SK-N-SH (cell line): ENCODE data around the gene LAX1. TPM values are rescaled to one million over a fixed set of nuclear protein-coding genes. Genes with fewer than 3 reads are reported as not detected.
A peak's percentile ranks its signal among the peaks of the same experiment; 100 is the strongest.

Experiments
- CTCF ChIA-PET: fragments of 300-600, 350-600 bp; formaldehyde crosslinking; extraction: SDS; loops from one replicate; lab custom pipeline; 2021; lab: Yijun Ruan, JAX
- POLR2A ChIA-PET: fragments of 350-600 bp; sonication (Branson Sonifier 250); formaldehyde crosslinking; extraction: SDS; loops from one replicate; lab custom pipeline; 2020; ENCODE audit warnings: antibody characterized with exemption, inconsistent platforms; lab: Yijun Ruan, JAX
- DNase-seq: peaks from one replicate; pipeline ENCODE4 v3.0.0; 2012
- H2AFZ ChIP-seq: fragments of 200-600 bp; sonication (generic); 2 replicates; pipeline ENCODE4 v1.8.1; 2016; ENCODE audit warnings: antibody characterized with exemption, mild to moderate bottlenecking, low read depth
- H3F3A ChIP-seq: fragments of 200-600 bp; sonication (generic); replicated peaks from 2 replicates; pipeline ENCODE3; 2016; ENCODE audit warnings: antibody characterized with exemption, mild to moderate bottlenecking; ENCODE audit not compliant: insufficient read depth
- H3K27ac ChIP-seq, 2 experiments: fragments of 200-500 bp in 1 of 2; fragments of 200-600 bp in 1 of 2; sonication (Bioruptor generic) in 1 of 2; sonication (generic), shearing (Covaris generic) in 1 of 2; 2 replicates each; pipeline versions ENCODE4 v1.5.1 to v1.6.1; 2014 to 2016; ENCODE audit warnings: low read depth in 2 of 2, inconsistent platforms in 1 of 2, low read length in 1 of 2, mild to moderate bottlenecking in 1 of 2, mixed read lengths in 1 of 2
- H3K27me3 ChIP-seq: fragments of 200-600 bp; sonication (generic), shearing (Covaris generic); 2 replicates; pipeline ENCODE4 v1.6.1; 2016; ENCODE audit warnings: mixed run types; ENCODE audit not compliant: insufficient read depth
- H3K36me3 ChIP-seq, 2 experiments: fragments of 200-500 bp in 1 of 2; fragments of 200-600 bp in 1 of 2; sonication (Bioruptor generic) in 1 of 2; sonication (generic) in 1 of 2; replicated peaks in 1 of 2; 2 replicates each; pipeline versions ENCODE3 to v1.5.1; 2014 to 2016; ENCODE audit warnings: low read length in 1 of 2, mild to moderate bottlenecking in 1 of 2; ENCODE audit not compliant: insufficient read depth in 2 of 2, control insufficient read depth in 1 of 2
- H3K4me1 ChIP-seq, 2 experiments: fragments of 200-500 bp in 1 of 2; fragments of 200-600 bp in 1 of 2; sonication (Bioruptor generic) in 1 of 2; sonication (generic), shearing (Covaris generic) in 1 of 2; 2 replicates each; pipeline versions ENCODE4 v1.5.1 to v1.6.1; 2014 to 2016; ENCODE audit warnings: low read depth in 1 of 2, low read length in 1 of 2, mixed run types in 1 of 2; ENCODE audit not compliant: insufficient read depth in 2 of 2, control insufficient read depth in 1 of 2
- H3K4me2 ChIP-seq: fragments of 200-600 bp; sonication (generic), shearing (Covaris generic); 2 replicates; pipeline ENCODE4 v1.6.1; 2017; ENCODE audit warnings: mixed run types
- H3K4me3 ChIP-seq, 2 experiments: fragments of 200-500 bp in 1 of 2; fragments of 200-600 bp in 1 of 2; sonication (Bioruptor generic) in 1 of 2; sonication (generic), shearing (Covaris generic) in 1 of 2; 2 replicates each; pipeline versions ENCODE4 v1.5.1 to v1.8.1; 2014 to 2016; ENCODE audit warnings: low read depth in 2 of 2, inconsistent platforms in 1 of 2, low read length in 1 of 2, mild to moderate bottlenecking in 1 of 2, mixed read lengths in 1 of 2, moderate library complexity in 1 of 2
- H3K79me2 ChIP-seq: fragments of 200-600 bp; sonication (generic); 2 replicates; pipeline ENCODE4 v1.8.1; 2017; ENCODE audit warnings: mild to moderate bottlenecking; ENCODE audit not compliant: insufficient read depth
- H3K9ac ChIP-seq: fragments of 200-600 bp; sonication (generic); 2 replicates; pipeline ENCODE4 v1.6.1; 2017; ENCODE audit warnings: mixed run types
- H3K9me2 ChIP-seq: fragments of 200-600 bp; sonication (generic); 2 replicates; pipeline ENCODE4 v1.6.1; 2017; ENCODE audit warnings: mixed run types
- H3K9me3 ChIP-seq: fragments of 200-600 bp; sonication (generic); 2 replicates; pipeline ENCODE4 v1.6.1; 2017; ENCODE audit warnings: mixed run types, mild to moderate bottlenecking, moderate library complexity
- H4K20me1 ChIP-seq: fragments of 200-600 bp; sonication (generic); 2 replicates; pipeline ENCODE4 v1.6.1; 2017; ENCODE audit warnings: mild to moderate bottlenecking, mixed run types; ENCODE audit not compliant: insufficient read depth
- FOSL2 ChIP-seq: IDR thresholded peaks from 2 replicates; pipeline ENCODE4 v1.4.0; 2012; ENCODE audit warnings: low read depth, mild to moderate bottlenecking, moderate library complexity, borderline replicate concordance
- JUND ChIP-seq: IDR thresholded peaks from 2 replicates; pipeline ENCODE4 v1.4.0; 2012
- MEF2A ChIP-seq: IDR thresholded peaks from 2 replicates; pipeline ENCODE4 v1.4.0; 2012; ENCODE audit warnings: low read depth, borderline replicate concordance
- MXI1 ChIP-seq: IDR thresholded peaks from 2 replicates; pipeline ENCODE4 v1.6.1; 2012; ENCODE audit warnings: mild to moderate bottlenecking, low read depth, low read length, improper control_type of control experiment
- NFIC ChIP-seq: IDR thresholded peaks from 2 replicates; pipeline ENCODE4 v1.4.0; 2012; ENCODE audit warnings: borderline replicate concordance
- RCOR1 ChIP-seq: fragments of 150-350 bp; IDR thresholded peaks from 2 replicates; pipeline ENCODE4 v1.6.1; 2017; ENCODE audit warnings: antibody characterized with exemption, low read length
- RFX5 ChIP-seq: IDR thresholded peaks from 2 replicates; pipeline ENCODE4 v1.6.1; 2012; ENCODE audit warnings: mild to moderate bottlenecking, improper control_type of control experiment, low read length
- SMC3 ChIP-seq: IDR thresholded peaks from 2 replicates; pipeline ENCODE4 v1.6.1; 2012; ENCODE audit warnings: low read depth, low read length, improper control_type of control experiment
- TCF12 ChIP-seq: IDR thresholded peaks from 2 replicates; pipeline ENCODE4 v1.4.0; 2012
- WGBS: methylation state at CpG from one replicate; pipeline ENCODE4 v1.1.6; 2017; ENCODE audit warnings: low lambda C conversion rate; 5-methylcytosine and 5-hydroxymethylcytosine counted together
- polyA plus RNA-seq, 3 experiments: library from polyadenylated mRNA; depleted of rRNA; stranded (reverse); fragments of >200 nt; gene quantifications; 2 replicates each; pipeline ENCODE4 v1.2.3, GENCODE V29; 2012
- TF ChIP-seq, protein P1 (sequence below): IDR thresholded peaks from 2 replicates; pipeline ENCODE4 v1.4.0; 2012; ENCODE audit warnings: low read depth, borderline replicate concordance
- TF ChIP-seq, protein P2 (sequence below): fragments of 200-600 bp; sonication (generic); IDR thresholded peaks from 2 replicates; pipeline ENCODE4 v1.6.1; 2017; ENCODE audit warnings: antibody characterized with exemption, mild to moderate bottlenecking, moderate library complexity

Gene LAX1
- polyA plus RNA-seq, 1 of the 3 experiments (the other 2 are of a cell fraction) = 0.03 TPM

- Histone ChIP-seq H3K27me3 (no peaks in the 10 kb centered on the region), H4K20me1 (peaks cover 68% of the 10 kb centered on the region), H3K4me2 (peak overlapping the region; percentile 95; the same call in 1 of the 2 replicates), H3K27ac (no peak overlapping the region; a peak in 1 of 4 replicates), H3F3A (peaks cover 7% of the 10 kb centered on the region), H3K36me3 (peaks cover 45 to 50% of the 10 kb centered on the region in 2 experiments)
- CTCF ChIA-PET = no interaction called here
- 80% methylated on average over 5 of the region's 6 CpGs for WGBS
- TF ChIP-seq SMC3 = no peak
- TF ChIP-seq, all 33 proteins: peak for 0
- DNase-seq = no peak
- Histone ChIP-seq H3K9me3 (no peaks in the 10 kb centered on the region), H3K4me1 (peaks cover 21 to 33% of the 10 kb centered on the region in 2 experiments; a peak in 3 of 4 replicates), H3K9ac (no peak overlapping the region), H3K9me2 (no peaks in the 10 kb centered on the region), H3K4me3 (no peak overlapping the region; a peak in 1 of 4 replicates), H3K79me2 (peaks cover 72% of the 10 kb centered on the region), H2AFZ (no peak overlapping the region)
- POLR2A ChIA-PET = no interaction called here
Observed at GRCh38 chr1:203797948-203798655, 33.1 kb downstream of the LAX1 start.

DNA sequence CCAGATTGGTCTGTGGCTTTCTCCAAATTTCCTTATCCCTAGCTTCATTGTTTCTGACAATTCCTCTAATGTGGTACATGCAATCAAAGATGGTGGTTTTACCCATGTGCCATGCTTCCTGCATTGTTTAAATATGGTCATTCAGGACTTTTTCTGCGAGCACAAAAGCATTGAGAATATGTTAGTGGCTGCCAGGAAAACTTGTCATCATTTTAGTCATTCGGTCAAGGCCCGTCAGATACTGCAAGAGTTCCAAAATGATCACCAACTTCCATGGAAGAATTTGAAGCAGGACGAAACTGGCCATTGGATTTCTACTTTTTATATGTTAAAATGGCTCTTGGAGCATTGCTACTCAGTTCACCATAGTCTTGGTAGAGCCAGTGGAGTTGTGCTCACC is 34.2 kb downstream of the LAX1 start:
- Histone ChIP-seq H2AFZ (no peak overlapping the region), H3F3A (peaks cover 5% of the 10 kb centered on the region), H3K9me2 (no peaks in the 10 kb centered on the region), H3K4me1 (peaks cover 27 to 33% of the 10 kb centered on the region in 2 experiments; a peak in 3 of 4 replicates), H3K27me3 (no peaks in the 10 kb centered on the region), H3K27ac (no peak overlapping the region), H4K20me1 (peaks cover 79% of the 10 kb centered on the region), H3K36me3 (peaks cover 45 to 60% of the 10 kb centered on the region in 2 experiments), H3K9ac (no peak overlapping the region), H3K4me2 (no peak overlapping the region), H3K9me3 (no peaks in the 10 kb centered on the region), H3K79me2 (peaks cover 83% of the 10 kb centered on the region), H3K4me3 (no peak overlapping the region)
- WGBS = 94% methylated on average over 4 of the region's 4 CpGs
- TF ChIP-seq JUND = no peak
- TF ChIP-seq MEF2A = no peak
- TF ChIP-seq TCF12 = no peak
- TF ChIP-seq RFX5 = no peak
- TF ChIP-seq FOSL2 = no peak
- TF ChIP-seq RCOR1 = no peak
- TF ChIP-seq, protein P1, sequence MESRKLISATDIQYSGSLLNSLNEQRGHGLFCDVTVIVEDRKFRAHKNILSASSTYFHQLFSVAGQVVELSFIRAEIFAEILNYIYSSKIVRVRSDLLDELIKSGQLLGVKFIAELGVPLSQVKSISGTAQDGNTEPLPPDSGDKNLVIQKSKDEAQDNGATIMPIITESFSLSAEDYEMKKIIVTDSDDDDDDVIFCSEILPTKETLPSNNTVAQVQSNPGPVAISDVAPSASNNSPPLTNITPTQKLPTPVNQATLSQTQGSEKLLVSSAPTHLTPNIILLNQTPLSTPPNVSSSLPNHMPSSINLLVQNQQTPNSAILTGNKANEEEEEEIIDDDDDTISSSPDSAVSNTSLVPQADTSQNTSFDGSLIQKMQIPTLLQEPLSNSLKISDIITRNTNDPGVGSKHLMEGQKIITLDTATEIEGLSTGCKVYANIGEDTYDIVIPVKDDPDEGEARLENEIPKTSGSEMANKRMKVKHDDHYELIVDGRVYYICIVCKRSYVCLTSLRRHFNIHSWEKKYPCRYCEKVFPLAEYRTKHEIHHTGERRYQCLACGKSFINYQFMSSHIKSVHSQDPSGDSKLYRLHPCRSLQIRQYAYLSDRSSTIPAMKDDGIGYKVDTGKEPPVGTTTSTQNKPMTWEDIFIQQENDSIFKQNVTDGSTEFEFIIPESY = no peak
- TF ChIP-seq NFIC = no peak
- TF ChIP-seq, protein P2, sequence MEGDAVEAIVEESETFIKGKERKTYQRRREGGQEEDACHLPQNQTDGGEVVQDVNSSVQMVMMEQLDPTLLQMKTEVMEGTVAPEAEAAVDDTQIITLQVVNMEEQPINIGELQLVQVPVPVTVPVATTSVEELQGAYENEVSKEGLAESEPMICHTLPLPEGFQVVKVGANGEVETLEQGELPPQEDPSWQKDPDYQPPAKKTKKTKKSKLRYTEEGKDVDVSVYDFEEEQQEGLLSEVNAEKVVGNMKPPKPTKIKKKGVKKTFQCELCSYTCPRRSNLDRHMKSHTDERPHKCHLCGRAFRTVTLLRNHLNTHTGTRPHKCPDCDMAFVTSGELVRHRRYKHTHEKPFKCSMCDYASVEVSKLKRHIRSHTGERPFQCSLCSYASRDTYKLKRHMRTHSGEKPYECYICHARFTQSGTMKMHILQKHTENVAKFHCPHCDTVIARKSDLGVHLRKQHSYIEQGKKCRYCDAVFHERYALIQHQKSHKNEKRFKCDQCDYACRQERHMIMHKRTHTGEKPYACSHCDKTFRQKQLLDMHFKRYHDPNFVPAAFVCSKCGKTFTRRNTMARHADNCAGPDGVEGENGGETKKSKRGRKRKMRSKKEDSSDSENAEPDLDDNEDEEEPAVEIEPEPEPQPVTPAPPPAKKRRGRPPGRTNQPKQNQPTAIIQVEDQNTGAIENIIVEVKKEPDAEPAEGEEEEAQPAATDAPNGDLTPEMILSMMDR = no peak
- no peak for TF ChIP-seq MXI1
- ChIA-PET POLR2A (no interaction called here), CTCF (no interaction called here)
- no peak for DNase-seq
